GM13976 (cell line): ENCODE results near the gene C19orf12.

Experiments
- DNase-seq: peaks from one replicate; pipeline ENCODE4 v3.0.0; 2012; ENCODE audit warnings: low spot score
- in situ Hi-C: fragments of 300-500 bp; cut with MboI; formaldehyde crosslinking; loops from one replicate; pipeline ENCODE4 v1.12.0; 2022; ENCODE audit warnings: low sequenced_read_pairs, mixed read lengths, inconsistent platforms; ENCODE audit not compliant: unreplicated experiment
- TF ChIP-seq, protein P1 (sequence below): IDR thresholded peaks from 2 replicates; pipeline ENCODE4 v1.5.1; 2012; ENCODE audit warnings: borderline replicate concordance, mild to moderate bottlenecking; ENCODE audit not compliant: insufficient read depth; ENCODE audit errors: extremely low read depth, missing control alignments, control extremely low read depth

Gene C19orf12

DNA sequence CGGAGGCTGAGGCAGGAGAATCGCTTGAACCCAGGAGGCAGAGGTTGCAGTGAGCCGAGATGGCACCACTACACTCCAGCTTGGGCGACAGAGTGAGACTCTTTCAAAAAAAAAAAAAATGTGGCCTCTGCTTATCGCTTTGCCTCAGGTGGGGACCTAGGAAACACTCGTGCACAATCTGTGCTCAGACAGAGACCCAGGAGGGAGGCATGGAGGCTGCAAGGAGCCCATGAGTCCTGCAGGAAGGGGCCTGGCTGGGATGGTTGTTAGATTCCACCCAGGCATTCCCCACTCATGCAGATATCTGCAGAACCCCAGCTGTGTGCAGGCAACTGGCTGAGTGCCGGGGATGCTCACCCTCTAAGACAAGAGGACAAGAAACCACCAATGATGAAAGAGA lies 43.8 kb upstream of the C19orf12 start:
- TF ChIP-seq, protein P1, sequence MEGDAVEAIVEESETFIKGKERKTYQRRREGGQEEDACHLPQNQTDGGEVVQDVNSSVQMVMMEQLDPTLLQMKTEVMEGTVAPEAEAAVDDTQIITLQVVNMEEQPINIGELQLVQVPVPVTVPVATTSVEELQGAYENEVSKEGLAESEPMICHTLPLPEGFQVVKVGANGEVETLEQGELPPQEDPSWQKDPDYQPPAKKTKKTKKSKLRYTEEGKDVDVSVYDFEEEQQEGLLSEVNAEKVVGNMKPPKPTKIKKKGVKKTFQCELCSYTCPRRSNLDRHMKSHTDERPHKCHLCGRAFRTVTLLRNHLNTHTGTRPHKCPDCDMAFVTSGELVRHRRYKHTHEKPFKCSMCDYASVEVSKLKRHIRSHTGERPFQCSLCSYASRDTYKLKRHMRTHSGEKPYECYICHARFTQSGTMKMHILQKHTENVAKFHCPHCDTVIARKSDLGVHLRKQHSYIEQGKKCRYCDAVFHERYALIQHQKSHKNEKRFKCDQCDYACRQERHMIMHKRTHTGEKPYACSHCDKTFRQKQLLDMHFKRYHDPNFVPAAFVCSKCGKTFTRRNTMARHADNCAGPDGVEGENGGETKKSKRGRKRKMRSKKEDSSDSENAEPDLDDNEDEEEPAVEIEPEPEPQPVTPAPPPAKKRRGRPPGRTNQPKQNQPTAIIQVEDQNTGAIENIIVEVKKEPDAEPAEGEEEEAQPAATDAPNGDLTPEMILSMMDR: no peak
- in situ Hi-C loops: loop anchor here (25.0 kb wide), 1 partner anchor 903 kb away; no protein-coding TSS in a partner anchor
- no peak for DNase-seq

DNA sequence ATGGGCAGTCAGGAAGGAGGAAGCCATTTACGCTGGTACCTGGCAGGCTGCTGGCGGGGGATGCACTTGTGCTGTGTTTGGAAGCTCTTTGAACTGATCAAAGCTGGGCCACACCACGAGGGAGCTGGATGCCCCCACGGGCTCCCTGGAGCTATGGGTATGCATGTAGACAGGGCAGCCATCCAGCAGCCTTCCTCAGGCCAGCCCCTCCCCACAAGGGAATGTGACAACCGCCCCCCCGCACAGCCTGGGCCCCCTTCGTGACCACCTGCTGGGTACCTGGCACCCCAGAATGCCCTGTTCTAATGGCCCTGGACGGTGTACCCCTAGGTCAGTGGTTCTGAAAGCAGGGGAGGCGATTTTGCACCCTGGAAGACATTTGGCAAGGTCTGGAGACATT lies 42.5 kb upstream of the C19orf12 start:
- TF ChIP-seq, protein P1: no peak
- DNase-seq: no peak
- in situ Hi-C loops: loop anchor here (25.0 kb wide), 1 partner anchor 905 kb away; no protein-coding TSS in a partner anchor

DNA sequence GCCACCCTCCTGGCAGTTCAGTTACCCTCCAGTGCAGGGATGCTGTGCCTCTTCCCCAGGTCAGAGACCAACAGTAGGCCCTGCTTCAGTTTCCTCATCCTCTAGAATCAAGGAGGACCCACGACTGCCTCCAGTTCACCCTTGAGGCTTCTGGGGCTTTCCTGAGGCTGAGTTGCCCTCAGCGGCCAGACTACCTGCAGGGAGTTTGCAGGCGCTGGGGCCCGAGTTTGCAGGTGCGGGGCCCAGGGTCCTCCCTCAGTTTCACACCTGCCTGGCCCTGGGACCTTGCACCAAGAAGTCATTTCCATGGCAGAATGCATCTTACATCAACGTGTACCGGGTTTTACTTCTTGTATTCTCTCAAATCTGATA lies 38.9 kb upstream of the C19orf12 start:
- TF ChIP-seq, protein P1: no peak
- no peak for DNase-seq
- in situ Hi-C loops: loop anchor here (25.0 kb wide), 1 partner anchor 908 kb away; no protein-coding TSS in a partner anchor

DNA sequence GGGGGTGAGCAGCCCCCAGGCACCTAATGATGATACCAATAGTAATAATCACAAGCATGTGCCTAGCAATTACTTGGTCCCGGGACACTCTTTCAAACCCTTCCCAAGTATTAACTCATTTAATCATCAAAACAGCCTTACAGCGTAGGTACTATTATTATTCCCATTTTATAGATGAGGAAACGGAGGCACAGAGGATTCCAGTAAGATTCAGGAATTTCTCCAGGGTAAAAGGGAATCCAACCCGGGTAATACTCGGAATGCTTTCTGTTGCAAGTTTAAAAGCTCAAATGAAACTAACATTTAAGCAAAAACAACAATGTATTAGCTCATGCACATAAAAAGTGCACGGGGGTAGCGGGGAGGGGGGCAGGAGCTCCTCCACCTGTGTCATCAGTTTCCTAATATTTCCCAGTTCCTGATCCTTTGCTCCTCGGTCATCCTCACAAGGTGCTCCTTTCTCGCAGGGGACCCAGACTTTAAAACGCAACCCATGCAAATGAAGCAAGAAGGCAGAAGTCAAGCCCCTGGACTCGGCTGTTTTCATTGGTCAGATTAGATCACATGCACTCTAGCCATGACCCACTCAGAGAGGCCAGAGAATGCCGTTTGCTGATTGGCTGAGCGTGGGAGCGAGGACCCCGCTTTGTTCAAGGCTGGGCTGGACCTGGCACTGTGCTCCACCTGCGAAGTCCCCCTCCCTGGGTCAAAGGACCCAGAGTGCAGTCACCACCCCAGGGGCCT lies 38.3 kb upstream of the C19orf12 start:
- TF ChIP-seq, protein P1: no peak
- DNase-seq: no peak
- in situ Hi-C loops: loop anchor here (25.0 kb wide), 1 partner anchor 909 kb away; no protein-coding TSS in a partner anchor

DNA sequence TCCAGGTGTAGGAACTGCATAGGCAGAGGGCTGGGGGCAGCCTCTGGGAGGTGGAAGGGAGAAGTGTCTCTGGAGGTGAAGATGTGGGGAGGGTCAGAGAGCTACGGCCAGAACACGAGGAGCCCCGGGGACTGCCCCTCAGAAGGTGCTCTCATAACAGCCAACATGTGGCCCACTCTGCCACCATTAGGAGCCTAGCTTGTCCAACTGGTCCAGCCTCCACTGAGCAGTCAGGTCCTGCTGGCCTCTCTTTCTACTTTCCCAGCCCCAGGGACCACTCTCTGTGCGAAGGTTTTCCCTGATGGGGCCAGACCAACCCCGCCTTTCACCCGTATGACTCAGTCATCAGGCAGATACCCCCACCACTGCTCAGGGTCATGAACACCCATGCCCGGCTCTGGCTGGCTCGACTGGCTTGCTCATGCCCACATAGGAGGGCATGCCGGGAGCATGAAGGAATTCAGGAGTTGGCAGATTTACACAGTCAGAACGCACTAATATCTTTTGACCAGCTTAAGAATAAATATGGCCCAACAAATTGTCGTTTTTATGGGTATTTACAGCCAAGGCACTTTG lies 37.5 kb upstream of the C19orf12 start:
- DNase-seq: no peak
- TF ChIP-seq, protein P1: no peak
- in situ Hi-C loops: loop anchor here (25.0 kb wide), 1 partner anchor 910 kb away; no protein-coding TSS in a partner anchor

DNA sequence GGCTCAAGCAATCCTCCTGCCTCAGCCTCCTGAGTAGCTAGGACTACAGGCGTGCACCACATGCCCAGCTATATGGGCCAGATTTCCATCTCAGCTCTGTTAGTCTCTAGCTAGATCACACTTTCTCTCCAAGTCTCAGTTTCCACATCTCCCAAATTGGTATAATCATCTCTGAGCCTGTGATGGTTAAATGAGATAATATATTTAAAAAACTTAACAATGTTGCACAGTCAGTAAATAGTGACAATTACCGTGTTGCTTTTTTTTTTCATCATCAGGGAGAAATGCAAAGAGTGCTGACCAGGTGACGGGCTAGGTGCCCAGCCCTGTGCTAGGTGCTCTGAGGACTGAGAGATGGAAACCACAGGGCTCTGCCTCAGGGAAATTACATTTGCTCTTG lies 36.9 kb upstream of the C19orf12 start:
- in situ Hi-C loops: loop anchor here (25.0 kb wide), 1 partner anchor 910 kb away; no protein-coding TSS in a partner anchor
- DNase-seq: no peak
- TF ChIP-seq, protein P1: no peak
